Stimulated activated CD4-positive, alpha-beta T cell treated with anti-CD3 and anti-CD28 coated beads, TNF-alpha, amount 100 ng/mL, for 1 hour (primary cell): ENCODE results near the gene SLCO4A1.
"Not testable (repeated sequence)": the region's sequence is repeated elsewhere in the genome, so short reads cannot be mapped to it uniquely, and the experiment has no call there.

Experiments
- DNase-seq, 3 donors: peaks; one replicate each; pipeline ENCODE4 v3.0.0-alpha.2; 2020; ENCODE audit warnings: low read depth in 3 of 3, low spot score in 1 of 3

The SLCO4A1 gene

GRCh38 chr20:62683660-62684322 lies 41.5 kb downstream of the SLCO4A1 start:
- not testable (repeated sequence) for DNase-seq

GRCh38 chr20:62684981-62685380 lies 42.7 kb downstream of the SLCO4A1 start:
- no peak for DNase-seq

- no peak for DNase-seq
Measured at GRCh38 chr20:62685781-62686555, 43.7 kb downstream of the SLCO4A1 start.

GRCh38 chr20:62686869-62687830 lies 44.8 kb downstream of the SLCO4A1 start:
- DNase-seq, result no peak

GRCh38 chr20:62688083-62688482 lies 45.8 kb downstream of the SLCO4A1 start:
- DNase-seq, result no peak

GRCh38 chr20:62688855-62689460 lies 46.7 kb downstream of the SLCO4A1 start:
- DNase-seq, result no peak

- DNase-seq, result no peak
Measured at GRCh38 chr20:62689861-62690260, 47.6 kb downstream of the SLCO4A1 start.

- no peak for DNase-seq
Measured at GRCh38 chr20:62690261-62690820, 48.0 kb downstream of the SLCO4A1 start.

GRCh38 chr20:62691487-62691886 lies 49.2 kb downstream of the SLCO4A1 start:
- DNase-seq, result no peak

- no peak for DNase-seq
Measured at GRCh38 chr20:62692176-62692575, 49.9 kb downstream of the SLCO4A1 start.

- DNase-seq, result no peak
Measured at GRCh38 chr20:62692801-62693523, 50.7 kb downstream of the SLCO4A1 start.

- DNase-seq, result no peak
Measured at GRCh38 chr20:62693524-62693922, 51.2 kb downstream of the SLCO4A1 start.

GRCh38 chr20:62694106-62694505 lies 51.8 kb downstream of the SLCO4A1 start:
- DNase-seq, result no peak

GRCh38 chr20:62694868-62695267 lies 52.6 kb downstream of the SLCO4A1 start:
- no peak for DNase-seq

GRCh38 chr20:62695448-62696414 lies 53.4 kb downstream of the SLCO4A1 start:
- no peak for DNase-seq

- no peak for DNase-seq
Measured at GRCh38 chr20:62696434-62696957, 54.2 kb downstream of the SLCO4A1 start.

GRCh38 chr20:62696989-62697388 lies 54.7 kb downstream of the SLCO4A1 start:
- DNase-seq, result no peak

GRCh38 chr20:62697468-62697912 lies 55.2 kb downstream of the SLCO4A1 start:
- DNase-seq, result no peak

- DNase-seq, result no peak
Measured at GRCh38 chr20:62698231-62698630, 55.9 kb downstream of the SLCO4A1 start.
